SK-N-SH treated with all-trans-retinoic acid at 6 μM for 48 hours (cell line): ENCODE measurements around the gene C12orf57.

Experiments
- ATAC-seq: fragments of 200-7000 bp; cut with Tn5 transposase; 3 replicates; pipeline ENCODE4 v1.9.1; 2020; ENCODE audit warnings: mild to moderate bottlenecking, moderate library complexity
- ARNTL ChIP-seq: fragments of 450-650 bp; formaldehyde crosslinking; IDR thresholded peaks from 2 replicates; pipeline ENCODE4 v1.5.0; 2020; ENCODE audit warnings: low read depth, mild to moderate bottlenecking, moderate library complexity, borderline replicate concordance
- BACH2 ChIP-seq: fragments of 250-450 bp; sonication (Bioruptor Pico); IDR thresholded peaks from 2 replicates; pipeline ENCODE4 v1.9.0; 2021; ENCODE audit warnings: mild to moderate bottlenecking, borderline replicate concordance
- CSDC2 ChIP-seq: fragments of 250-450 bp; sonication (Bioruptor Pico); IDR thresholded peaks from 2 replicates; pipeline ENCODE4 v1.5.0; 2020; ENCODE audit warnings: mild to moderate bottlenecking, moderate library complexity
- CSRNP3 ChIP-seq: fragments of 250-450 bp; sonication (Bioruptor Pico); IDR thresholded peaks from 2 replicates; pipeline ENCODE4 v1.5.1; 2021; ENCODE audit warnings: mild to moderate bottlenecking, moderate library complexity
- GLIS3 ChIP-seq: fragments of 250-450 bp; sonication (Bioruptor Pico); IDR thresholded peaks from 2 replicates; pipeline ENCODE4 v1.5.0; 2020; ENCODE audit warnings: mild to moderate bottlenecking, moderate library complexity
- ISL1 ChIP-seq: fragments of 250-450 bp; sonication (Bioruptor Pico); IDR thresholded peaks from 2 replicates; pipeline ENCODE4 v2.1.2; 2022; ENCODE audit warnings: mild to moderate bottlenecking, moderate library complexity
- OSR1 ChIP-seq: fragments of 250-450 bp; sonication (Bioruptor Pico); IDR thresholded peaks from 2 replicates; pipeline ENCODE4 v1.8.0; 2022; ENCODE audit warnings: moderate library complexity, mild to moderate bottlenecking, inconsistent platforms
- POU6F1 ChIP-seq: fragments of 250-450 bp; sonication (Bioruptor Pico); IDR thresholded peaks from 2 replicates; pipeline ENCODE4 v1.8.0; 2021; ENCODE audit warnings: low read depth, mild to moderate bottlenecking, moderate library complexity, borderline replicate concordance
- PPARA ChIP-seq: fragments of 250-450 bp; sonication (Bioruptor Pico); IDR thresholded peaks from 2 replicates; pipeline ENCODE4 v1.5.0; 2020; ENCODE audit warnings: mild to moderate bottlenecking, borderline replicate concordance
- RARB ChIP-seq: fragments of 250-450 bp; sonication (Bioruptor Pico); IDR thresholded peaks from 2 replicates; pipeline ENCODE4 v1.8.0; 2021; ENCODE audit warnings: mild to moderate bottlenecking, moderate library complexity
- SNAI2 ChIP-seq: fragments of 250-450 bp; sonication (Bioruptor Pico); IDR thresholded peaks from 2 replicates; pipeline ENCODE4 v1.5.0; 2020; ENCODE audit warnings: mild to moderate bottlenecking, moderate library complexity
- TCF4 ChIP-seq: fragments of 250-450 bp; sonication (Bioruptor Pico); IDR thresholded peaks from 2 replicates; pipeline ENCODE4 v1.8.0; 2021; ENCODE audit warnings: mild to moderate bottlenecking, moderate library complexity, borderline replicate concordance
- TOX ChIP-seq: fragments of 250-450 bp; sonication (Bioruptor Pico); IDR thresholded peaks from 2 replicates; pipeline ENCODE4 v1.8.0; 2021; ENCODE audit warnings: mild to moderate bottlenecking, moderate library complexity, borderline replicate concordance
- ZC3H10 ChIP-seq: fragments of 250-450 bp; sonication (Bioruptor Pico); IDR thresholded peaks from 2 replicates; pipeline ENCODE4 v1.5.1; 2021; ENCODE audit warnings: mild to moderate bottlenecking, moderate library complexity
- ZFP3 ChIP-seq: fragments of 250-450 bp; sonication (Bioruptor Pico); IDR thresholded peaks from 2 replicates; pipeline ENCODE4 v1.5.0; 2020; ENCODE audit warnings: mild to moderate bottlenecking, moderate library complexity
- ZFP30 ChIP-seq: fragments of 450-650 bp; formaldehyde crosslinking; IDR thresholded peaks from 2 replicates; pipeline ENCODE4 v1.5.0; 2022; ENCODE audit warnings: mild to moderate bottlenecking, moderate library complexity
- ZNF565 ChIP-seq: fragments of 450-650 bp; formaldehyde crosslinking; conservative IDR thresholded peaks from 2 replicates; pipeline ENCODE4 v1.5.0; 2020; ENCODE audit warnings: low read depth, mild to moderate bottlenecking, moderate library complexity
- ZNF70 ChIP-seq: fragments of 450-650 bp; formaldehyde crosslinking; IDR thresholded peaks from 2 replicates; pipeline ENCODE4 v1.5.0; 2020; ENCODE audit warnings: mild to moderate bottlenecking, moderate library complexity
- ZNF8 ChIP-seq: fragments of 450-650 bp; formaldehyde crosslinking; IDR thresholded peaks from 2 replicates; pipeline ENCODE4 v1.5.0; 2020; ENCODE audit warnings: mild to moderate bottlenecking, moderate library complexity
- TF ChIP-seq, protein P1 (sequence below): fragments of 250-450 bp; sonication (Bioruptor Pico); IDR thresholded peaks from 2 replicates; pipeline ENCODE4 v1.8.0; 2020; ENCODE audit warnings: mild to moderate bottlenecking, moderate library complexity, borderline replicate concordance
- TF ChIP-seq, protein P2 (sequence below): fragments of 250-450 bp; sonication (Bioruptor Pico); IDR thresholded peaks from 2 replicates; pipeline ENCODE4 v1.5.0; 2020; ENCODE audit warnings: mild to moderate bottlenecking, moderate library complexity

Gene C12orf57

GRCh38 chr12:6965026-6965661 lies 21.3 kb downstream of the C12orf57 start (continued):
- TF ChIP-seq, protein P1, sequence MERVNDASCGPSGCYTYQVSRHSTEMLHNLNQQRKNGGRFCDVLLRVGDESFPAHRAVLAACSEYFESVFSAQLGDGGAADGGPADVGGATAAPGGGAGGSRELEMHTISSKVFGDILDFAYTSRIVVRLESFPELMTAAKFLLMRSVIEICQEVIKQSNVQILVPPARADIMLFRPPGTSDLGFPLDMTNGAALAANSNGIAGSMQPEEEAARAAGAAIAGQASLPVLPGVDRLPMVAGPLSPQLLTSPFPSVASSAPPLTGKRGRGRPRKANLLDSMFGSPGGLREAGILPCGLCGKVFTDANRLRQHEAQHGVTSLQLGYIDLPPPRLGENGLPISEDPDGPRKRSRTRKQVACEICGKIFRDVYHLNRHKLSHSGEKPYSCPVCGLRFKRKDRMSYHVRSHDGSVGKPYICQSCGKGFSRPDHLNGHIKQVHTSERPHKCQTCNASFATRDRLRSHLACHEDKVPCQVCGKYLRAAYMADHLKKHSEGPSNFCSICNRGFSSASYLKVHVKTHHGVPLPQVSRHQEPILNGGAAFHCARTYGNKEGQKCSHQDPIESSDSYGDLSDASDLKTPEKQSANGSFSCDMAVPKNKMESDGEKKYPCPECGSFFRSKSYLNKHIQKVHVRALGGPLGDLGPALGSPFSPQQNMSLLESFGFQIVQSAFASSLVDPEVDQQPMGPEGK (CRISPR knock-in tag) = no peak
- TF ChIP-seq ZC3H10 (CRISPR knock-in tag) (no peak), ISL1 (CRISPR knock-in tag) (no peak), SNAI2 (CRISPR knock-in tag) (no peak)

DNA sequence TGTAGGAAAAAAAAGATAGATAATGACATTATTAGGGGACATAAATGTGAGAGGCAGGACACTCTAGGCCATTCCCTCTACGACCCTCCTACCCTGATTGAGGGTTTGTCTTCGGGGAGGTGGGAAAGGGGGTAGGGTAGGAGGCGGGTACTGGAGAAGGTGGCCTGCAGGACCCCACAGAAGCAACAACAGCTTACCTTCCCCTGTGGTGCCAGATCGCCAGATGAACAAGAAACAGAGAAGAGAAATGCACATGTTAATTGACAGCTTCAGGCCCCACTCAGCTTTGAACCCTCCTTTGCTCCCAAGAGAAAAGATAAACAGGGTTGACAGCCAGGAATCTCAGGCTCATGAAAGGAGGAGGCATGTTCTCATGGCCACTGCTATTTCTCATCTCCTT lies 21.9 kb downstream of the C12orf57 start:
- ATAC-seq = no peak
- no peak for TF ChIP-seq ZC3H10 (CRISPR knock-in tag)
- TF ChIP-seq ISL1 (CRISPR knock-in tag) = no peak
- no peak for TF ChIP-seq GLIS3
- TF ChIP-seq RARB (CRISPR knock-in tag) = no peak

GRCh38 chr12:6966351-6966750 lies 22.5 kb downstream of the C12orf57 start:
- ATAC-seq = no peak
- TF ChIP-seq PPARA (CRISPR knock-in tag) (no peak), CSRNP3 (CRISPR knock-in tag) (no peak), TCF4 (CRISPR knock-in tag) (no peak), RARB (CRISPR knock-in tag) (no peak), ARNTL (CRISPR knock-in tag) (no peak), ZNF565 (CRISPR knock-in tag) (no peak), OSR1 (CRISPR knock-in tag) (no peak), ZNF70 (no peak), TOX (CRISPR knock-in tag) (no peak), ZNF8 (CRISPR knock-in tag) (no peak), ISL1 (CRISPR knock-in tag) (no peak), ZFP30 (CRISPR knock-in tag) (no peak), CSDC2 (CRISPR knock-in tag) (no peak)
- TF ChIP-seq, protein P1 (CRISPR knock-in tag) = no peak

- ATAC-seq = no peak
- TF ChIP-seq, protein P1 (CRISPR knock-in tag) = no peak
- TF ChIP-seq ARNTL (CRISPR knock-in tag) (no peak), OSR1 (CRISPR knock-in tag) (no peak), BACH2 (no peak), GLIS3 (no peak), RARB (CRISPR knock-in tag) (no peak), ZNF565 (CRISPR knock-in tag) (no peak), ZNF8 (CRISPR knock-in tag) (no peak), ZFP3 (CRISPR knock-in tag) (no peak), ZNF70 (no peak), PPARA (CRISPR knock-in tag) (no peak), POU6F1 (CRISPR knock-in tag) (no peak), ZC3H10 (CRISPR knock-in tag) (no peak), CSDC2 (CRISPR knock-in tag) (no peak), TCF4 (CRISPR knock-in tag) (no peak)
- TF ChIP-seq, protein P2, sequence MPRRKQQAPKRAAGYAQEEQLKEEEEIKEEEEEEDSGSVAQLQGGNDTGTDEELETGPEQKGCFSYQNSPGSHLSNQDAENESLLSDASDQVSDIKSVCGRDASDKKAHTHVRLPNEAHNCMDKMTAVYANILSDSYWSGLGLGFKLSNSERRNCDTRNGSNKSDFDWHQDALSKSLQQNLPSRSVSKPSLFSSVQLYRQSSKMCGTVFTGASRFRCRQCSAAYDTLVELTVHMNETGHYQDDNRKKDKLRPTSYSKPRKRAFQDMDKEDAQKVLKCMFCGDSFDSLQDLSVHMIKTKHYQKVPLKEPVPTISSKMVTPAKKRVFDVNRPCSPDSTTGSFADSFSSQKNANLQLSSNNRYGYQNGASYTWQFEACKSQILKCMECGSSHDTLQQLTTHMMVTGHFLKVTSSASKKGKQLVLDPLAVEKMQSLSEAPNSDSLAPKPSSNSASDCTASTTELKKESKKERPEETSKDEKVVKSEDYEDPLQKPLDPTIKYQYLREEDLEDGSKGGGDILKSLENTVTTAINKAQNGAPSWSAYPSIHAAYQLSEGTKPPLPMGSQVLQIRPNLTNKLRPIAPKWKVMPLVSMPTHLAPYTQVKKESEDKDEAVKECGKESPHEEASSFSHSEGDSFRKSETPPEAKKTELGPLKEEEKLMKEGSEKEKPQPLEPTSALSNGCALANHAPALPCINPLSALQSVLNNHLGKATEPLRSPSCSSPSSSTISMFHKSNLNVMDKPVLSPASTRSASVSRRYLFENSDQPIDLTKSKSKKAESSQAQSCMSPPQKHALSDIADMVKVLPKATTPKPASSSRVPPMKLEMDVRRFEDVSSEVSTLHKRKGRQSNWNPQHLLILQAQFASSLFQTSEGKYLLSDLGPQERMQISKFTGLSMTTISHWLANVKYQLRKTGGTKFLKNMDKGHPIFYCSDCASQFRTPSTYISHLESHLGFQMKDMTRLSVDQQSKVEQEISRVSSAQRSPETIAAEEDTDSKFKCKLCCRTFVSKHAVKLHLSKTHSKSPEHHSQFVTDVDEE = no peak
Observed at GRCh38 chr12:6967651-6968100, 23.9 kb downstream of the C12orf57 start.
